HepG2 (cell line): ENCODE data around the gene PRXL2A. TPM values are rescaled to one million over a fixed set of nuclear protein-coding genes. Genes with fewer than 3 reads are reported as not detected.

Experiments used
- DMAP1 ChIP-seq: IDR thresholded peaks from 2 replicates; pipeline ENCODE4 v1.6.1; 2016
- ELF4 ChIP-seq: sonication (generic); formaldehyde crosslinking; IDR thresholded peaks from 2 replicates; pipeline ENCODE4 v1.5.0; 2020; ENCODE audit warnings: missing genetic modification reagents, mild to moderate bottlenecking, moderate library complexity, borderline replicate concordance
- PHF5A ChIP-seq: IDR thresholded peaks from one replicate; pipeline ENCODE4 v1.6.1; 2018; ENCODE audit warnings: low read depth, missing genetic modification reagents; ENCODE audit not compliant: unreplicated experiment
- SIX1 ChIP-seq: sonication (generic); formaldehyde crosslinking; IDR thresholded peaks from 2 replicates; pipeline ENCODE4 v1.4.0; 2020; ENCODE audit warnings: missing genetic modification reagents, borderline replicate concordance
- SKIL ChIP-seq: sonication (generic); formaldehyde crosslinking; IDR thresholded peaks from 2 replicates; pipeline ENCODE4 v1.8.0; 2022; ENCODE audit warnings: missing genetic modification reagents, mild to moderate bottlenecking, moderate library complexity, borderline replicate concordance
- SP1 ChIP-seq, 2 experiments: fragments of 450-650 bp in 1 of 2; sonication (generic) in 1 of 2; formaldehyde crosslinking in 1 of 2; IDR thresholded peaks; 2 replicates each; pipeline versions ENCODE4 v1.4.0 to v1.6.1; 2016 to 2020; ENCODE audit warnings: missing genetic modification reagents in 1 of 2
- SRF ChIP-seq: IDR thresholded peaks from 2 replicates; pipeline ENCODE4 v1.6.1; 2011; ENCODE audit warnings: mild to moderate bottlenecking, low read depth, low read length, moderate library complexity
- SUZ12 ChIP-seq: fragments of 150-350 bp; IDR thresholded peaks from 2 replicates; pipeline ENCODE4 v1.6.1; 2014; ENCODE audit warnings: low read depth, low read length
- ZBTB1 ChIP-seq: sonication (generic); formaldehyde crosslinking; IDR thresholded peaks from 2 replicates; pipeline ENCODE4 v1.4.0; 2020; ENCODE audit warnings: missing genetic modification reagents, borderline replicate concordance
- ZC3H13 ChIP-seq: sonication (generic); formaldehyde crosslinking; IDR thresholded peaks from 2 replicates; pipeline ENCODE4 v1.8.1; 2023; ENCODE audit warnings: mild to moderate bottlenecking, missing genetic modification reagents, moderate library complexity
- ZNF20 ChIP-seq: sonication (generic); formaldehyde crosslinking; IDR thresholded peaks from 2 replicates; pipeline ENCODE4 v1.4.0; 2020; ENCODE audit warnings: mild to moderate bottlenecking, moderate library complexity, missing genetic modification reagents
- ZNF207 ChIP-seq: fragments of 450-650 bp; IDR thresholded peaks from 2 replicates; pipeline ENCODE4 v1.6.1; 2016; ENCODE audit warnings: antibody characterized with exemption, borderline replicate concordance
- ZNF253 ChIP-seq: sonication (generic); formaldehyde crosslinking; IDR thresholded peaks from 2 replicates; pipeline ENCODE4 v1.8.0; 2022; ENCODE audit warnings: mild to moderate bottlenecking, missing genetic modification reagents, borderline replicate concordance
- ZNF383 ChIP-seq: sonication (generic); formaldehyde crosslinking; IDR thresholded peaks from 2 replicates; pipeline ENCODE4 v1.4.0; 2020; ENCODE audit warnings: missing genetic modification reagents, mild to moderate bottlenecking, borderline replicate concordance
- ZNF558 ChIP-seq: sonication (generic); formaldehyde crosslinking; IDR thresholded peaks from 2 replicates; pipeline ENCODE4 v1.9.0; 2022; ENCODE audit warnings: mild to moderate bottlenecking, missing genetic modification reagents, borderline replicate concordance
- ZNF660 ChIP-seq: sonication (generic); formaldehyde crosslinking; IDR thresholded peaks from 2 replicates; pipeline ENCODE4 v1.5.1; 2020; ENCODE audit warnings: mild to moderate bottlenecking, low read depth, missing genetic modification reagents, borderline replicate concordance
- ZNF670 ChIP-seq: sonication (generic); formaldehyde crosslinking; IDR thresholded peaks from 2 replicates; pipeline ENCODE4 v1.8.0; 2022; ENCODE audit warnings: mild to moderate bottlenecking, missing genetic modification reagents, borderline replicate concordance
- ZZZ3 ChIP-seq: sonication (generic); formaldehyde crosslinking; IDR thresholded peaks from 2 replicates; pipeline ENCODE4 v1.4.0; 2020; ENCODE audit warnings: missing genetic modification reagents, mild to moderate bottlenecking, borderline replicate concordance
- polyA plus RNA-seq, 8 experiments: library from polyadenylated mRNA; depleted of rRNA in 3 of 8; stranded (reverse) in 7 of 8; unstranded in 1 of 8; fragments of >200 nt; fragmentation: Illumina TruSeq in 4 of 8; extraction: Trizol in 4 of 8; gene quantifications; 2 replicates each; pipeline versions ENCODE4 v1.2.1 to v1.2.3, GENCODE V29; 2011 to 2016; ENCODE audit warnings: low read depth in 4 of 8, missing spikeins in 1 of 8, mixed read lengths in 1 of 8; ENCODE audit not compliant: insufficient read depth in 1 of 8
- total RNA-seq, 5 experiments: library from RNA; depleted of rRNA; stranded (reverse); fragments of >200 nt; fragmentation: Illumina TruSeq; extraction: Trizol; gene quantifications; 2 replicates each; pipeline ENCODE4 v1.2.3, GENCODE V29; 2016; ENCODE audit warnings: low read depth in 1 of 5
- TF ChIP-seq, protein P1 (sequence below): sonication (generic); formaldehyde crosslinking; IDR thresholded peaks from 2 replicates; pipeline ENCODE4 v1.5.0; 2020; ENCODE audit warnings: missing genetic modification reagents, mild to moderate bottlenecking, borderline replicate concordance
- TF ChIP-seq, protein P2 (sequence below): sonication (generic); formaldehyde crosslinking; IDR thresholded peaks from 2 replicates; pipeline ENCODE4 v1.5.0; 2020; ENCODE audit warnings: missing genetic modification reagents, mild to moderate bottlenecking, borderline replicate concordance
- TF ChIP-seq, protein P3 (sequence below): IDR thresholded peaks from 2 replicates; pipeline ENCODE4 v1.6.1; 2018; ENCODE audit warnings: missing genetic modification reagents
- TF ChIP-seq, protein P4 (sequence below): sonication (generic); formaldehyde crosslinking; IDR thresholded peaks from 2 replicates; pipeline ENCODE4 v1.8.0; 2022; ENCODE audit warnings: missing genetic modification reagents, low read depth, mild to moderate bottlenecking, borderline replicate concordance

The PRXL2A gene
- total and polyA plus RNA-seq, 2 of the 13 experiments (the other 11 are each of a cell fraction or from before 2014, with no cell fraction given): 43.9 to 79.9 TPM

DNA sequence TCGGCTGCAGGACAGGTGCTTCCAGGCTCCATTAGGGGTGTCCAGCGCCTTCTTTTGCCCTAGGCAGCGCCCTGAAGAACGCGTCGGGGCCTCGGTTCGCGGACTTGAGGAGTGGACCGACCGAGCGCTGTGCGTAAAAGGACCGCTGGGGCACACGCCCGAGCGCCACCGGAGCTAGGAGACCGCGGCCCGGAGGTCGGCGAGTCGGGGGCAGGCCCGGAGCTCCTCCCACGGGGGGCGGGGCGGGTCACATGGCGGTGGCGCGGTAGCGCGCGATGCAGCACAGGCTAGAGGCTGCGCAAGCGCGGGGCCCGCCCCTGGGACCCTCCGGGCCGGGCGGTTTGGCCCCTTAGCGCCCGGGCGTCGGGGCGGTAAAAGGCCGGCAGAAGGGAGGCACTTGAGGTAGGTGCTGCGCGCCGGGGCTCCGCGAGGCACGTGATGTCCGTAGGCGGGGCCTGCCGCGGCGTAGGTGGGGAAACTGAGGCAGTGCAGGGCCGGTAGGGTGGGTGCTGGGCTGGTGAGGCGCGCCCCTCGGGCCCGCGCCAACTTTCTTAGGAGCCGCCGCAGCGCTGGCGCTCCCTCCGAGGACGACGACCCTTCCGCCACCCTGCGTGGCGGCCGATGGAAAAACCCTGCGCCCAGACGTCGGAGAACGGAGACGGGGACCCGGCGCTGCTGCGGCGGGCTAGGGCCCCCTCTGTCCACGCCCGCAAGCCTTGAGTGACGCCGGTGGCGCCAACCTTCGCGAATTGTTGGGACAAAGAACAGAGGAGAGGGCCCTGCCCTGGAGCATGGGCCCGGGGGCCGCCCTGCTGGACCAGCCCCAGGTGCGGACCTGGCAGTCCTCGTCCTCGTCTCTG, at the start of gene PRXL2A (continued):
- peak; percentile 49; the same call in 1 of the 2 replicates for TF ChIP-seq SKIL (CRISPR knock-in tag)
- TF ChIP-seq DMAP1 (CRISPR knock-in tag): peak; percentile 26; the same call in 1 of the 2 replicates
- 0 out of 2 replicates have a peak, but pooled peaks have one; percentile 27 for TF ChIP-seq SIX1 (CRISPR knock-in tag)
- TF ChIP-seq, protein P1, sequence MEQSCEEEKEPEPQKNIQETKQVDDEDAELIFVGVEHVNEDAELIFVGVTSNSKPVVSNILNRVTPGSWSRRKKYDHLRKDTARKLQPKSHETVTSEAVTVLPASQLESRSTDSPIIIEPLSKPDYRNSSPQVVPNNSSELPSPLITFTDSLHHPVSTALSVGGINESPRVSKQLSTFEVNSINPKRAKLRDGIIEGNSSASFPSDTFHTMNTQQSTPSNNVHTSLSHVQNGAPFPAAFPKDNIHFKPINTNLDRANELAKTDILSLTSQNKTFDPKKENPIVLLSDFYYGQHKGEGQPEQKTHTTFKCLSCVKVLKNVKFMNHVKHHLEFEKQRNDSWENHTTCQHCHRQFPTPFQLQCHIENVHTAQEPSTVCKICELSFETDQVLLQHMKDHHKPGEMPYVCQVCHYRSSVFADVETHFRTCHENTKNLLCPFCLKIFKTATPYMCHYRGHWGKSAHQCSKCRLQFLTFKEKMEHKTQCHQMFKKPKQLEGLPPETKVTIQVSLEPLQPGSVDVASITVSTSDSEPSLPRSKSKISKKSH (CRISPR knock-in tag): no peak
- TF ChIP-seq, protein P2, sequence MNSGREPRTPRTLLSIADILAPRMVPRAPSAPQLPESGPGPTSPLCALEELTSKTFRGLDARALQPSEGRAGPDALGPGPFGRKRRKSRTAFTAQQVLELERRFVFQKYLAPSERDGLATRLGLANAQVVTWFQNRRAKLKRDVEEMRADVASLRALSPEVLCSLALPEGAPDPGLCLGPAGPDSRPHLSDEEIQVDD (CRISPR knock-in tag): 0 out of 2 replicates have a peak, but pooled peaks have one; percentile 5
- TF ChIP-seq ZNF670: no peak; the same call in 1 of the 2 replicates
- TF ChIP-seq ZZZ3: 0 out of 2 replicates have a peak, but pooled peaks have one; percentile 25
- no peak for TF ChIP-seq SP1 (IDR thresholded peaks at IDR 0.05)
- TF ChIP-seq SP1 (CRISPR knock-in tag; IDR thresholded peaks at IDR 0.05): peak; percentile 76
- no peak for TF ChIP-seq PHF5A (CRISPR knock-in tag)
- TF ChIP-seq SUZ12: no peak
- TF ChIP-seq, protein P3, sequence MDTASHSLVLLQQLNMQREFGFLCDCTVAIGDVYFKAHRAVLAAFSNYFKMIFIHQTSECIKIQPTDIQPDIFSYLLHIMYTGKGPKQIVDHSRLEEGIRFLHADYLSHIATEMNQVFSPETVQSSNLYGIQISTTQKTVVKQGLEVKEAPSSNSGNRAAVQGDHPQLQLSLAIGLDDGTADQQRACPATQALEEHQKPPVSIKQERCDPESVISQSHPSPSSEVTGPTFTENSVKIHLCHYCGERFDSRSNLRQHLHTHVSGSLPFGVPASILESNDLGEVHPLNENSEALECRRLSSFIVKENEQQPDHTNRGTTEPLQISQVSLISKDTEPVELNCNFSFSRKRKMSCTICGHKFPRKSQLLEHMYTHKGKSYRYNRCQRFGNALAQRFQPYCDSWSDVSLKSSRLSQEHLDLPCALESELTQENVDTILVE (CRISPR knock-in tag): peak; percentile 71; the same call in 1 of the 2 replicates
- TF ChIP-seq ZC3H13 (CRISPR knock-in tag): no peak; the same call in none of the 2 replicates
- no peak for TF ChIP-seq ZNF253 (CRISPR knock-in tag)
- TF ChIP-seq ZNF383 (CRISPR knock-in tag): no peak
- no peak for TF ChIP-seq SRF
- no peak; the same call in 1 of the 2 replicates for TF ChIP-seq ZNF558 (CRISPR knock-in tag)
- 0 out of 2 replicates have a peak, but pooled peaks have one; percentile 14 for TF ChIP-seq ELF4 (CRISPR knock-in tag)
- TF ChIP-seq, protein P4, sequence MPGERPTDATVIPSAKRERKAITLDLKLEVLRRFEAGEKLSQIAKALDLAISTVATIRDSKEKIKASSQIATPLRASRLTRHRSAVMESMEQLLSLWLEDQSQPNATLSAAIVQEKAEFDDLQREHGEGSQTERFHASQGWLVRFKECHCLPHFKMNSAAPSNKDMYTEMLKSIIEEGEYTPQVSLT (CRISPR knock-in tag): no peak
- peak; percentile 31; the same call in 1 of the 2 replicates for TF ChIP-seq ZNF20
- no peak for TF ChIP-seq ZNF660
- no peak for TF ChIP-seq ZBTB1 (CRISPR knock-in tag)
- no peak for TF ChIP-seq ZNF207
